NCI-H510A (cell line): ENCODE results near the gene SNRNP48.

Source experiments
- DNase-seq: peaks from one replicate; lab custom pipeline; 2025; lab: John Stamatoyannopoulos, UW

SNRNP48 gene

GRCh38 chr6:7589949-7590917, at the start of gene SNRNP48:
TSS of gene SNRNP48 (plus strand) at chr6:7590198. CDS start at chr6:7590258, 60 bp downstream.
- DNase-seq, result peak; percentile 71

GRCh38 chr6:7540595-7540994, 49.4 kb upstream of the SNRNP48 start:
- DNase-seq, result no peak

GRCh38 chr6:7541175-7542064, 48.6 kb upstream of the SNRNP48 start, which contains the start of gene DSP:
TSS of gene DSP (plus strand) at chr6:7541671. CDS start at chr6:7541916, 245 bp downstream.
- peak; percentile 59 for DNase-seq

GRCh38 chr6:7542065-7542873, 47.7 kb upstream of the SNRNP48 start:
- no peak for DNase-seq

- no peak for DNase-seq
These were observed 46.9 kb upstream of the SNRNP48 start for GRCh38 chr6:7542874-7543624.

- no peak for DNase-seq
These were observed 46.1 kb upstream of the SNRNP48 start for GRCh38 chr6:7543789-7544424.

GRCh38 chr6:7544597-7544996, 45.4 kb upstream of the SNRNP48 start:
- DNase-seq, result no peak

- DNase-seq, result no peak
These were observed 44.5 kb upstream of the SNRNP48 start for GRCh38 chr6:7545316-7546019.

- DNase-seq, result no peak
These were observed 44.0 kb upstream of the SNRNP48 start for GRCh38 chr6:7546020-7546369.

GRCh38 chr6:7546383-7546782, 43.6 kb upstream of the SNRNP48 start:
- no peak for DNase-seq

- no peak for DNase-seq
These were observed 43.1 kb upstream of the SNRNP48 start for GRCh38 chr6:7546896-7547295.

- DNase-seq, result no peak
These were observed 42.7 kb upstream of the SNRNP48 start for GRCh38 chr6:7547315-7547714.

GRCh38 chr6:7550433-7550801, 39.6 kb upstream of the SNRNP48 start:
- DNase-seq, result no peak

- DNase-seq, result no peak
These were observed 35.3 kb upstream of the SNRNP48 start for GRCh38 chr6:7554533-7555275.

GRCh38 chr6:7555671-7556070, 34.3 kb upstream of the SNRNP48 start:
- no peak for DNase-seq

GRCh38 chr6:7556394-7557106, 33.4 kb upstream of the SNRNP48 start:
- DNase-seq, result no peak

GRCh38 chr6:7557652-7558051, 32.3 kb upstream of the SNRNP48 start:
- no peak for DNase-seq

- no peak for DNase-seq
These were observed 31.2 kb upstream of the SNRNP48 start for GRCh38 chr6:7558781-7559180.

GRCh38 chr6:7559196-7559595, 30.8 kb upstream of the SNRNP48 start:
- DNase-seq, result no peak
